Measurements from ENCODE around the gene TBC1D14. TPM values are rescaled to one million over a fixed set of nuclear protein-coding genes. Genes with fewer than 3 reads are reported as not detected.

TBC1D14 gene
- total and polyA plus RNA-seq, 4 donors, result 12.9 to 59.7 (median 25.9) TPM

- intact Hi-C loops (cut with DNase I), result no loop called here
- no peaks in the 10 kb centered on the region for H3K27me3 ChIP-seq (ENCODE audit: control insufficient read depth in 1 of 2, insufficient read depth in 2 of 2, low read length in 1 of 2)
- no peak for ATAC-seq (ENCODE audit: low FRiP score)
These were observed 114.8 kb downstream of the TBC1D14 start for GRCh38 chr4:7024336-7024890.

DNA sequence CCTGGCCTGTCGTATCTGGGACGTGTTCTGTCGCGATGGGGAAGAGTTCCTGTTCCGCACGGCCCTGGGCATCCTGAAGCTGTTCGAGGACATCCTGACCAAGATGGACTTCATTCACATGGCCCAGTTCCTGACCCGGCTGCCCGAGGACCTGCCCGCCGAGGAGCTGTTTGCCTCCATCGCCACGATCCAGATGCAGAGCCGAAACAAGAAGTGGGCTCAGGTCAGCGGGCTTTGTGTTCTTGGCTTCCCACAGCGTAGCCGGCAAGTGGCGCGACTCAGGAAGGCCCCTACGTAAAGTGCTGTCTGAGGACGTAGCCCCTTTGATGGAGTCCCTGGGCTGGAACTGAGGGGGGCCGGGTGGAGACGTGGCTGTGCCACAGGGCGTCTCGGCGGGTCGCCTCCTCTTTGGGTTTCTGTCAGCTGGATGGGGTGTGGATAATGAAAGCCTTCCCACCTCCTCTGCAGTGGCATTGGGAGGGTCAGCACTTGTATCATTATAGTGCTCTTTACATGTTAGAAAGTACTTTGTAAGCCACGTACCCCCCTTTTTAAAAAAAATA, 115.5 kb downstream of the TBC1D14 start:
- intact Hi-C loops (cut with DNase I), result no loop called here
- Histone ChIP-seq H3K9me3 (ENCODE audit: control insufficient read depth, low read length) (no peaks in the 10 kb centered on the region), H3K36me3 (ENCODE audit: control insufficient read depth in 1 of 2, insufficient read depth in 2 of 2, low read length in 1 of 2) (peaks cover 0 to 4% of the 10 kb centered on the region in 2 donors), H3K27me3 (ENCODE audit: control insufficient read depth in 1 of 2, insufficient read depth in 2 of 2, low read length in 1 of 2) (no peaks in the 10 kb centered on the region), H3K4me1 (ENCODE audit: control insufficient read depth in 1 of 2, insufficient read depth in 2 of 2, low read length in 2 of 2) (no peaks in the 10 kb centered on the region), H3K27ac (ENCODE audit: low read depth in 1 of 2, low read length in 2 of 2) (no peak overlapping the region), H3K4me3 (ENCODE audit: low read length in 2 of 2) (no peak overlapping the region)
- DNase-seq (peak in 1 of 2 donors; percentile 69), ATAC-seq (ENCODE audit: low FRiP score) (no peak)
- WGBS, 2 donors, result 89% methylated on average over 28 of the region's 28 CpGs

More at GRCh38 chr4:7024336-7024890, 114.8 kb downstream of the TBC1D14 start:
- H3K27ac ChIP-seq (ENCODE audit: low read depth in 1 of 2, low read length in 2 of 2), result no peak overlapping the region
- peaks cover 0 to 4% of the 10 kb centered on the region in 2 donors for H3K36me3 ChIP-seq (ENCODE audit: control insufficient read depth in 1 of 2, insufficient read depth in 2 of 2, low read length in 1 of 2)
- 92 to 94% methylated on average over 19 of the region's 19 CpGs for WGBS, 2 donors
- no peaks in the 10 kb centered on the region for H3K9me3 ChIP-seq (ENCODE audit: control insufficient read depth, low read length)
- no peaks in the 10 kb centered on the region for H3K4me1 ChIP-seq (ENCODE audit: control insufficient read depth in 1 of 2, insufficient read depth in 2 of 2, low read length in 2 of 2)
- DNase-seq, result peak in 1 of 2 donors; percentile 55
- H3K4me3 ChIP-seq (ENCODE audit: low read length in 2 of 2), result no peak overlapping the region

DNA sequence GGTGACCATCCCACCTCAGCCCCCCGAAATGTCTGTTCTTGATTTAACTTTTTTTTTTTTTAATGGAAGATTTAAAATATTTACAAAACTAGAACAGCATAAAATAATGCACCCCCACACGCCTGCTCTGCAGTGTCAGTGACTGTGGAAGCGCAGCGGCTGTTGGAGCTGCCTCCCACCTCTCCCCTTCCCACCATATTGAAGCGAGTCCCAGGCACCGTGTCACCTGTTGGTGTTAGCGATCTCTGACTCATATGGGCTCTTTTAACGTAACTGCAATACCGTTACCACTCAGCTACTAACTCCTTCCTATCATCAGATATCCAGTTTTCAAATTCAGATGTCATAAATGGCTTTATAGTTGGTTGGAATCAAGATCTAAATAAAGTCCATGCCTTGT, 116.5 kb downstream of the TBC1D14 start:
- H3K27me3 ChIP-seq (ENCODE audit: control insufficient read depth in 1 of 2, insufficient read depth in 2 of 2, low read length in 1 of 2), result no peaks in the 10 kb centered on the region
- no peaks in the 10 kb centered on the region for H3K4me1 ChIP-seq (ENCODE audit: control insufficient read depth in 1 of 2, insufficient read depth in 2 of 2, low read length in 2 of 2)
- 93 to 94% methylated on average over 9 of the region's 9 CpGs for WGBS, 2 donors
- no peak overlapping the region for H3K4me3 ChIP-seq (ENCODE audit: low read length in 2 of 2)
- peaks cover 0 to 2% of the 10 kb centered on the region in 2 donors for H3K36me3 ChIP-seq (ENCODE audit: control insufficient read depth in 1 of 2, insufficient read depth in 2 of 2, low read length in 1 of 2)
- peak in 1 of 2 donors; percentile 22 for DNase-seq
- ATAC-seq (ENCODE audit: low FRiP score), result no peak
- H3K9me3 ChIP-seq (ENCODE audit: control insufficient read depth, low read length), result no peaks in the 10 kb centered on the region
- no peak overlapping the region for H3K27ac ChIP-seq (ENCODE audit: low read depth in 1 of 2, low read length in 2 of 2)
- intact Hi-C loops (cut with DNase I), result no loop called here

- no peak for ATAC-seq (ENCODE audit: low FRiP score)
- 93 to 95% methylated on average over 7 of the region's 7 CpGs for WGBS, 2 donors
- Histone ChIP-seq H3K4me1 (ENCODE audit: control insufficient read depth in 1 of 2, insufficient read depth in 2 of 2, low read length in 2 of 2) (no peaks in the 10 kb centered on the region), H3K27ac (ENCODE audit: low read depth in 1 of 2, low read length in 2 of 2) (no peak overlapping the region), H3K36me3 (ENCODE audit: control insufficient read depth in 1 of 2, insufficient read depth in 2 of 2, low read length in 1 of 2) (peaks cover 0 to under 1% of the 10 kb centered on the region in 2 donors), H3K27me3 (ENCODE audit: control insufficient read depth in 1 of 2, insufficient read depth in 2 of 2, low read length in 1 of 2) (no peaks in the 10 kb centered on the region), H3K9me3 (ENCODE audit: control insufficient read depth, low read length) (no peaks in the 10 kb centered on the region), H3K4me3 (ENCODE audit: low read length in 2 of 2) (no peak overlapping the region)
- intact Hi-C loops (cut with DNase I), result no loop called here
- DNase-seq, result peak in 1 of 2 donors; percentile 27
These were observed 117.7 kb downstream of the TBC1D14 start for GRCh38 chr4:7027284-7027683.

DNA sequence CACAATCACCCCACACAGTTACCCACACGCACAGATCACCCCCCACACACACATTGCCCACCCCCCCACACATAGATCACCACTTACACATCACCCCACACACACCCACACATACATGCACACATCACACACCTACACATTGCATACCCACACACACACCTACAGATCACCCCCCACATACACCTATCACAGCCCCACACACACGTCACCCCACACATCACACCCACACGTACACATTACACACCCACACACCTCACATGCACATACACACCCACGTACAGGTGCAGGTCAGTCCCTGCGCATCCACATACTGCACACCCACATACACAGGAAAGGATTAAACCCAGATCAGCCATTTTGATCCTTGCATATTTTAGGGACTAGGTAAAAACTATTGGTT, 118.3 kb downstream of the TBC1D14 start:
- no peaks in the 10 kb centered on the region for H3K9me3 ChIP-seq (ENCODE audit: control insufficient read depth, low read length)
- ATAC-seq (ENCODE audit: low FRiP score) (no peak), DNase-seq (peak in 1 of 2 donors; percentile 24)
- no peaks in the 10 kb centered on the region for H3K36me3 ChIP-seq (ENCODE audit: control insufficient read depth in 1 of 2, insufficient read depth in 2 of 2, low read length in 1 of 2)
- no peak overlapping the region for H3K27ac ChIP-seq (ENCODE audit: low read depth in 1 of 2, low read length in 2 of 2)
- intact Hi-C loops (cut with DNase I), result no loop called here
- H3K27me3 ChIP-seq (ENCODE audit: control insufficient read depth in 1 of 2, insufficient read depth in 2 of 2, low read length in 1 of 2), result no peaks in the 10 kb centered on the region
- H3K4me1 ChIP-seq (ENCODE audit: control insufficient read depth in 1 of 2, insufficient read depth in 2 of 2, low read length in 2 of 2), result no peaks in the 10 kb centered on the region
- 81 to 90% methylated on average over 5 of the region's 5 CpGs for WGBS, 2 donors
- no peak overlapping the region for H3K4me3 ChIP-seq (ENCODE audit: low read length in 2 of 2)

GRCh38 chr4:7029212-7029611, 119.6 kb downstream of the TBC1D14 start:
- ATAC-seq (ENCODE audit: low FRiP score), result no peak
- intact Hi-C loops (cut with DNase I), result no loop called here
- WGBS, 2 donors, result 92 to 94% methylated on average over 12 of the region's 12 CpGs

GRCh38 chr4:7029921-7030320, 120.3 kb downstream of the TBC1D14 start:
- Histone ChIP-seq H3K4me3 (ENCODE audit: low read length in 2 of 2) (no peak overlapping the region), H3K36me3 (ENCODE audit: control insufficient read depth in 1 of 2, insufficient read depth in 2 of 2, low read length in 1 of 2) (no peaks in the 10 kb centered on the region), H3K27me3 (ENCODE audit: control insufficient read depth in 1 of 2, insufficient read depth in 2 of 2, low read length in 1 of 2) (no peaks in the 10 kb centered on the region), H3K9me3 (ENCODE audit: control insufficient read depth, low read length) (no peaks in the 10 kb centered on the region), H3K27ac (ENCODE audit: low read depth in 1 of 2, low read length in 2 of 2) (no peak overlapping the region), H3K4me1 (ENCODE audit: control insufficient read depth in 1 of 2, insufficient read depth in 2 of 2, low read length in 2 of 2) (no peaks in the 10 kb centered on the region)
- peak; percentile 26 to 70 for DNase-seq
- intact Hi-C loops (cut with DNase I), result no loop called here
- WGBS, 2 donors, result 94% methylated on average over 10 of the region's 10 CpGs
- ATAC-seq (ENCODE audit: low FRiP score), result no peak

More at GRCh38 chr4:7029212-7029611, 119.6 kb downstream of the TBC1D14 start:
- H3K36me3 ChIP-seq (ENCODE audit: control insufficient read depth in 1 of 2, insufficient read depth in 2 of 2, low read length in 1 of 2), result no peaks in the 10 kb centered on the region
- DNase-seq, result peak in 1 of 2 donors; percentile 61
- H3K27me3 ChIP-seq (ENCODE audit: control insufficient read depth in 1 of 2, insufficient read depth in 2 of 2, low read length in 1 of 2), result no peaks in the 10 kb centered on the region
- no peak overlapping the region for H3K27ac ChIP-seq (ENCODE audit: low read depth in 1 of 2, low read length in 2 of 2)
- no peak overlapping the region for H3K4me3 ChIP-seq (ENCODE audit: low read length in 2 of 2)
- no peaks in the 10 kb centered on the region for H3K4me1 ChIP-seq (ENCODE audit: control insufficient read depth in 1 of 2, insufficient read depth in 2 of 2, low read length in 2 of 2)
- no peaks in the 10 kb centered on the region for H3K9me3 ChIP-seq (ENCODE audit: control insufficient read depth, low read length)

- Histone ChIP-seq H3K4me3 (ENCODE audit: low read length in 2 of 2) (no peak overlapping the region), H3K4me1 (ENCODE audit: control insufficient read depth in 1 of 2, insufficient read depth in 2 of 2, low read length in 2 of 2) (no peaks in the 10 kb centered on the region), H3K36me3 (ENCODE audit: control insufficient read depth in 1 of 2, insufficient read depth in 2 of 2, low read length in 1 of 2) (no peaks in the 10 kb centered on the region), H3K9me3 (ENCODE audit: control insufficient read depth, low read length) (no peaks in the 10 kb centered on the region), H3K27ac (ENCODE audit: low read depth in 1 of 2, low read length in 2 of 2) (no peak overlapping the region), H3K27me3 (ENCODE audit: control insufficient read depth in 1 of 2, insufficient read depth in 2 of 2, low read length in 1 of 2) (no peaks in the 10 kb centered on the region)
- 92 to 93% methylated on average over 10 of the region's 10 CpGs for WGBS, 2 donors
- ATAC-seq (ENCODE audit: low FRiP score), result no peak
- DNase-seq, result peak; percentile 17 to 32
- intact Hi-C loops (cut with DNase I), result no loop called here
These were observed 121.2 kb downstream of the TBC1D14 start for GRCh38 chr4:7030856-7031255.
